Cerebellar cortex (tissue), 1 donor: ENCODE measurements around the gene CIB2.

Experiments used
- DNase-seq: peaks from one replicate; pipeline ENCODE4 v3.0.0-alpha.2; 2015; ENCODE audit warnings: low spot score

CIB2 gene

DNA sequence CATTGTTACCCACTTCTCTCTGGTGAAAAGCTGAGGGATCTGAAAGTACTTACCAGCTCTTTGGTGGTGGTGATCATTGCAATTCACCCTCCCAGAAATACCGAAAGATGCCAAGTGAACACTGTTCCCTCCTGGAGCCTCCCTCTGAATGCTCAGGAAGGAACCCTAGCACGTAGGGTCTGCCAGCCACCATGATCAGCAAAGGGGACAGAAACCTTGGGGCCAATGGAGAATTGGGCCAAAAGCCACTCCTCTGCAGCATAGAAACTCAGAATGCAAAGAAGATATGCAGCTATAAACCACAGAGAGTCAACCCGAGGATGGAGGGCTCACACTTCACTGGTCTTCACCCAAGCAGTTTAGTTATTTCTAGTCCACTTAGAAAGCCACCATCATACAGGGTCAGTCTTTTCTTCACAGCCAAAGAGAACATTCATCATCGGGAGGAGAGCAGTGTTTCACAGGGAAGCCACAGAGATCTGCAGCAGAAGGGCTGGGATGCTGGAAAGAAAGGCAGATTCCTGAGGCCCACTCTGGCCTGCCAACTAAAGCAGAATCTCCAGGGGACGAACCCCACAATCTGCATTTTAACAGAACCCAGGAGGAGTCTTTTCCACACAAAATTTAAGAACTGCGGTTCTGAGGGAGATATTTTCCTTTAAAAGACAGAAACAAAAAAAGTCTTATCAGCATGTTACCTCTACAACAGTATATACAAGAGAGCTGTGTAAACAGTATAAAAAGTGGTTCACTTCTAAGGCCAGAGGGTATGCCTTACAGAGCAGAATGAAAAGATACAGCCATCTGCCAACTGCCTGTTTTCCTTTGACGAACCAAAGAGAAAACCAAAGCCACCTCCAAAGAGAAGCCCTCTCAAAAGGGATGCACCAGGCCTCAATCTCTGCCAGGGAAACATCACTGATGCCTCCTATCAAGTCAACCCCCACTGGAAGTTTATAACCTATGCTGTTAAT, 65.0 kb downstream of the CIB2 start:
- no peak for DNase-seq

DNA sequence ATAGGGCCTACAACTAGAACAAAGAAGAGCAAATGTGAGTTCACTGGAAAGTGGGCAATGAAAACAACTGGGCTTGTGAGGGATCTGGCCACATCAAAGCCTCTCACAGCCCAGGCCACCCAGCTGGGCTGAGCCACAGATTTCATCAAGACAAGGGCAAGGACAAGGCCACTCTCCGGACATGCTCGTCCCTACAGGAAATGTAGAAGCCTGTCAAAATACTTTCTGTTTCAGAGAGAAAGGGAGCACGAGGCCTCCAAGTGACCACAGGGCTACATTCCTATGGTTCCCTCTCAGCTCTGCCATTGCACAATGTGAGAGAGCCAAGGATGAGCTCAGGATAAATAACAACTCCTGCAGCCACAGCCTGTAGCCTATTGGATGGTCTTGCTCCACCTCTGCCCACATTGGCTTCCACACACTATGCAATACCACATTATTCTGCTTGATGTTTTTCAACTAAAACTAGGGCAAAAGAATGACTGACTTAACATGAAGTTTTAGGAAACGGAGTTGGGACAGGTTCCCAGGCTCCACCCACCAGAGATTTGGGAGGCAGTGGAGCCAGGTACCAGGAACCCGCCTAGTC, 65.9 kb downstream of the CIB2 start:
- no peak for DNase-seq

DNA sequence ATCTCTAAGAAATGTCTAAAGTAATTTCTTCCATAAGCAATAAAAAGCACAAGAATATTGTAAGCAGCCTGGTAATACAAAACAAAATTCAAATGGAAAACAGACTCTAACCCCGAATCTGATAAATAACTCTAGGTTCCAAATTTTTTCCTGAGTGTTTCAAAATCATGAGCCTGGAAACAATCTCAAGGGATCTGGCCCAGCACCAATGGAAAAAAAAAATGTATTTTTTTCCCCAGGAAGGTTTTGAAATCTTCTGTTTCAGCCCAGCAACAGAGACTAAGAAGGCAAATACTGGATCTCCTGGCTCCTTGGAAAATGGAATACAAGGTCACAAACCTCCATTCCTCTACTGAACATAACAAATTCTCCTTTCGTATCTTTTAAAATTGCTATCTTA, 66.7 kb downstream of the CIB2 start:
- DNase-seq: no peak

DNA sequence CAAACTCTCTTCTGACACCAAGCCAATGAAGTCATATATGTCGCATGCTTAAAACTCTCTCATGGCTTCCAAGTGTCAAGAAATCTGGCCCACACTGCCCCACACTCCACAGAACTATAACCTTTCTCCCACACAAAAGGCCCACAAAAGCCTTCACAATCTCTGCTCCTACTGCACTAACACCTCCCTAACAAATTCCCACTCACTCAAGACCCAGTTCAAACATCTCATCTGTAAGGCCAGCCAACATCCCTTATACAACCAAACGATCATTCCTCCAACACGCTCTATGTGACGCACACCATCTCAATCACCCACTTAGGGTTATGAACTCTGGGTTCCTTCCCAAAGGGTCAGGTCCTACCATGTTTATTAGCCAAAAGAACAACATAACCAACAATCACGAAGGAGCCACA, 67.3 kb downstream of the CIB2 start:
- DNase-seq: no peak

DNA sequence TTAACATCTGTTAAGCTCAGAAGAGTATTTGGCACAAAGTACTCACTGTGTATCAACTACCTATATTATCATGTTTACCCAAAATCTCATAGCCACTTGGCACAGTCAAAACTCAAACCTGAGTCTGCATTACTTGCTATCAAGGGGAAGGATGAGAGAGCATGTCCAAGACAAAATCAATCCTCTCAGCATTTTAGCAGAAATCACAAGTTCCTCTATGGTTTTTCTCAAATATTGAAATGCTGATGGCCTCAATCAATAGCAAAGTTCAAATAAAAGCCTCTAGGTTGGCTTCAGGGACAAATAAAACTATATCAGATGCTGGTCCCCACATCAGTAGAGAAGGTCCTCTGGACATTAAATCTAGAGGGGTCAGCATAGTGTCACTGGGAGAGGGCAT, 68.0 kb downstream of the CIB2 start:
- DNase-seq: no peak

DNA sequence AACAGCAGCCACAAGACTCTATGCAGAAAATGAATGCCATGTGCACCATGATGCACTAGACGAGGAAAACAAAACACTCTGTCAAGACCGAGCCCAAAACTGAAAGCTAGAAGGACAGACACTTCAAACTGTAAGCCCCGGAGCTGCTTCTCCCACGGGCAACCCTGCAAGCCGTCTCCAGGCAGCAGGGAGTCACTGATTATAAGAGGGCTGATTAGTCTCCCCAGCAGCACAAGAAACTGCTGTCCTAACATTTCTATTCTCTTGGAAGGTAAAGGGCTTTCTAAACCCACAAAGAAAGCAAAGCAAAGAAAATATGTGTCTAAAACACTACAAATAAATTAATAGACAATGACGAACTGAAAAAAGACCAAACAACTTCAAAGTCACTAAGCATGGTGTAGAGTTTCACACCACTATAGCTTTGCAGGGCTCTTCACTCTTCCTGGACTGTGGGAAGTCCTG, 69.2 kb downstream of the CIB2 start:
- DNase-seq: no peak

DNA sequence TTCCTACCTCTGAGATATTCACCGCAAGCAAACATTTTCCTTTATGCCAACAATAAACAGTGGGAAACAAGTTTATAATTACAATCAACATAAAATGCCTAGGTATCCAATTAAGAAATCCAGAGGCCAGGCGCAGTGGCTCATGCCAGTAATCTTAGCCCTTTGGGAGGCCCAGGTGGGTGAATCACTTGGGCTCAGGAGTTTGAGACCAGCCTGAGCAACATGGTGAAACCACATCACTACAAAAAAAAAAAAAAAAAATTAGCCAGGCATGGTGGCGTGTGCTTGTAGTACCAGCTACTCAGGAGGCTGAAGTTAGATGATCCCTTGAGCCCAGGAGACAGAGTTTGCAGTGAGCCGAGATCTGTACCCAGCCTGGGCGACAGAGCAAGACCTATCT, 71.0 kb downstream of the CIB2 start:
- no peak for DNase-seq

DNA sequence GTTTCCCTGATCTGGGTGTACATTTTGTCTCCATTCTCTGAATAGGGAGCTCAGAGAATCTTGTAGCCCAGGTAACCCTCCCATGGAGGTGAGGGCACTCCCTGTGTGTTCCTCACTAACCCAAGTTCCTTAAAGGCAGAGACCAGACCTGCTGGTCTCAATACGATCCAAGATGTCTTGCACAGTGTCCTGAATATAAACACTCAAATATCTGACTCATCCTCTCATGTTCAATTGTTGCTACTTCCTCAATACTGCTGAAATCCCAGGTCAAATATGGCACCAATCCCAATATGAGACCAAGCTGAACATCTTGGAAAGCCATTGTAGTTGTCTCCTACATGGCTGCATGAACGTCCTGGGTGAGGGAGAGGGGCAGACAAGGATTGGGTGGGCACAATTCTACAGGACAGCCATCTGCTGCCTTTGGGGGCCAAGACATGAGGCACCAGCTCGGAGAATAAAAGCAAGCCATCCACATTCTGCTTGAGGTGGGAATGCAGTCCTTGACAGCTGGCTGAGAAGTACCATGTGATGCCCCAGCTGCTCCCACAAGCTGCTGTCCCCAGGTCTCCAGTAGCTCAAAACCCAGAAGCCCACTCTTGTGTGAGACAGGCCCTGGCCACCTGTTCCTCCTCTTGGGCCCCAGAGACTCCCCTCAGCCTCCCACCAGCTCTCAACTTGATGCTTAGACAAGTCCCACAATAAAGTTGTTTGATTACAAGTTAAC, 72.0 kb downstream of the CIB2 start:
- DNase-seq: no peak

DNA sequence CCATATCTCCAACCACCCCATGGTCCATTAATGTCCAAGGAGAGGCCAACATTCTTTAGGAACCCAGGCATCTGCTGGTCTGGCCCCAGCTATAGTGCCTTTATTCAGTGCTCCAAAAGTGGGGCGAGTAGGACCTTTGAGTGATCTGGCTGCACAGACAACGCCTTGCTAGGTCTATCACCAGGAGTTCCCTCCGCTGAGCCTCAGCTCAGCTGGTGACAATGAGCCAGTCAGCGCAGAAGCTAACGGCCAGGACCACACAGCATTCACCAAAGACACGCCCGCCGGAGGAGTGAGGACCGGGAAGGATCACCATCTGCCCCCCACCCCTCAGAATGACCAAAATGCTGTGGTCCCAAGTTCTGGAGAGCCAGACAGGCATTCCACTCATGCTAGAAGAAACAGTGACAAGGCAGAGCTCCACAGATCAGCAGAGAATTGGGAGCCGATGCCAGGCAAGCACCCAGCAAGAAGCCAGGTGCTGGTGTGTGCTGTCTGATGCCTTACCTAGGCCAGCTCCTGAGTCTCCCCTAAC, 72.8 kb downstream of the CIB2 start:
- no peak for DNase-seq

DNA sequence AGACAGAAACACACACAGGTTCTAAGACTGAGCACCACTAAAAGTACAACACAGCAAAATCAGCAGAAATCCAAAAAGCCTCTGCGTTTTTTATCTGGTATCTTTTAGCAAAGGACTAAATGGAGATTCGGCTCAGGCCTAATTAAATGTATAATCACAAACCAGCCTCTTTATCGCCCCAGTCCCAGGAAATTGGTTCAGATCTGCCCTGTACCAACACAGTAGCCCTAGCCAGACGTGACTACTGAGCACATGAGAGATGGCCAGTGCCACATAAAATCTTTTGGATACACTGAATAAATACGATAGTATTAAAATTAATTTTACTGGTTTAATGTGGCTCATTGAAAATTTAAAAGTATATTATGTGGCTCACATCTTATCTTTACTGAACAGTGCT, 73.4 kb downstream of the CIB2 start:
- DNase-seq: no peak

DNA sequence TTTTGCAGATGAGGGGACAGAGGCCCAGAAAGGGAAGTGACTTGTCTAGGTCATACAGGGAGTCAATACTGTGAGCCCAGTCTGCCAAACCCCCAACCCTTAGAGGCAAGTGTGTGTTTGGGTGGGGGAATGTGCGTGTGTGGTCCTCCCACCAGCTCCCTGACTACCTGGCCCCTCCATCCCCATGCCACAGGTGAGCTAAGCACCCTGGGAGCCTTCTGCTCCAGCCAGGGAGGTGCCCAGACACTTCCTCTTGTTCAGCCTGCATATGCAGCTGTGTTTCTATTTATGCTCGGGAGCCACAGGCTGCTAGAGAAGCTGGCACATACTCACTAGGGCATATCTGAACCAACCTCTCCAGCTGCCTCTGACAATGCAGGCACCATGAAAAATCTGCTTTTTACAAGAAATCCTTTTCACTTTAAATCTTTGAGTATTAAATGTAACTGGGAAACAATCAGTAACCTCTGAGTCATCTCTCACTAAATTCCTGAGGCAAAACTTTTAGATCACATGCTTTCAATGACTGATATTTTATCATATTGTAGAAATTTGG, 74.5 kb downstream of the CIB2 start:
- no peak for DNase-seq

DNA sequence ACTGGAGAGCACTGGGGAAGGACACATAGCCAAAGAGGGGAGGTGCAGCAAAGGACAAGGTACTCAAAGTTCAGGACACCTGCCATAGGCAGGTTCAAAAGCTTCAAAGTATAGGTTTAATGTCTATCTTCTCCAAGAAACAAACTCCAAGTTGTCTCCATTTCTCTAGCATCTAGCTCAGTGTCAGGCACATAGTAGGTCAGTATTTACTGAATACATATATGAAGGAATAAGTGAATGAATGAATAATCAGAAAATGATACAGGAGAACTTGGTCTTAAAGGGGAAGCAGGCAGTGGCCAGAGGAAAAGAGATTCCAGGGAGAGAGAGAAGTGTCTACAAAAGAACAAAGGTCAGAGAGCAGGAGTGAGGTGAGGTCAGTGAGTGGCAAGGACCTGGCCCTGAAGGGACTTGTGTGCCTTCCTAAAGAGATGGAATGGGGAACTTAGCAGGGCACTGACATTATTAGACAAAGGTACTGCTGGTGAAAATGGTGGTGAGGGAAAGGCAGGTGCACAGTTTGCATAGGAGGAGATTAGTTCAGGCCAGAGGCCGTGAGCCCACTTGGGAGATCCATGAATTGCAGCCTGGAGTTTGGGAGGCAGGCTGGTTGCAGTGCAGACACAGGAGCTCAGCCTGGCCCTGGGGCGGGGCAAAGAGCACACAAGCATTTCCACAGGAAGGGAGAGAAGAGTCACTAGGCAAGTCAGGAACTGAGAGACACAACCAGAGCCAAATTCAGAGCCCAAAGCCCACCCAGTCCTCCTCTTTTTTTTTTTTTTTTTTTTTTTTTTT, 75.1 kb downstream of the CIB2 start:
- DNase-seq: no peak

DNA sequence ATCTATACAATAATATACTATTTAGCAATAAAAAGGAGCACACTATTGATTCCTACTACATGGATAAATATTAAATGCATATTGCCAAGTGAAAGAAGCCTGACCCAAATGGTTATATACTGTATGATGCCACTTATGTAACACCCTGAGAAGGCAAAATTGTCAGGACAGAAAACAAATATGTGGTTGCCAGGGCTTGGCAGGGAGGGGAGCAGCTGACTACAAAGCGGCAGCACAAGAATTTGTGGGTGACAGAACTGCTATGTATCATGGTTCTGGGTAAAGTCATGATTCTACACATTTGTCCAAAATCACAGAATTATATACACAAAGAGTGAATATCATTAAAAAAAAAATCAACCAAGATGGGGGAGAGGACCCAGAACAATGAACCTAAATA, 76.3 kb downstream of the CIB2 start:
- no peak for DNase-seq
